Gastrocnemius medialis (tissue), 4 donors: ENCODE data around the gene TPX2.
A peak's percentile ranks its signal among the peaks of the same experiment; 100 is the strongest.

Experiments
- POLR2A ChIP-seq, 2 donors: fragments of 450-650 bp; IDR thresholded peaks; one replicate each; pipeline ENCODE4 v1.6.1; 2017; ENCODE audit warnings: antibody characterized with exemption in 2 of 2, mild to moderate bottlenecking in 2 of 2, moderate library complexity in 2 of 2
- TF ChIP-seq, protein P1 (sequence below), 5 experiments: fragments of 450-650 bp in 3 of 5; fragments of 200-600 bp in 2 of 5; sonication (generic) in 2 of 5; IDR thresholded peaks in 4 of 5; conservative IDR thresholded peaks in 1 of 5; 1 replicate in 4 of 5; 2 replicates in 1 of 5; pipeline ENCODE4 v1.5.1; 2016 to 2019; ENCODE audit warnings: antibody characterized with exemption in 5 of 5, mild to moderate bottlenecking in 3 of 5, moderate library complexity in 3 of 5

GRCh38 chr20:31846793-31847138 lies 107.7 kb downstream of the TPX2 start:
- TF ChIP-seq, protein P1, sequence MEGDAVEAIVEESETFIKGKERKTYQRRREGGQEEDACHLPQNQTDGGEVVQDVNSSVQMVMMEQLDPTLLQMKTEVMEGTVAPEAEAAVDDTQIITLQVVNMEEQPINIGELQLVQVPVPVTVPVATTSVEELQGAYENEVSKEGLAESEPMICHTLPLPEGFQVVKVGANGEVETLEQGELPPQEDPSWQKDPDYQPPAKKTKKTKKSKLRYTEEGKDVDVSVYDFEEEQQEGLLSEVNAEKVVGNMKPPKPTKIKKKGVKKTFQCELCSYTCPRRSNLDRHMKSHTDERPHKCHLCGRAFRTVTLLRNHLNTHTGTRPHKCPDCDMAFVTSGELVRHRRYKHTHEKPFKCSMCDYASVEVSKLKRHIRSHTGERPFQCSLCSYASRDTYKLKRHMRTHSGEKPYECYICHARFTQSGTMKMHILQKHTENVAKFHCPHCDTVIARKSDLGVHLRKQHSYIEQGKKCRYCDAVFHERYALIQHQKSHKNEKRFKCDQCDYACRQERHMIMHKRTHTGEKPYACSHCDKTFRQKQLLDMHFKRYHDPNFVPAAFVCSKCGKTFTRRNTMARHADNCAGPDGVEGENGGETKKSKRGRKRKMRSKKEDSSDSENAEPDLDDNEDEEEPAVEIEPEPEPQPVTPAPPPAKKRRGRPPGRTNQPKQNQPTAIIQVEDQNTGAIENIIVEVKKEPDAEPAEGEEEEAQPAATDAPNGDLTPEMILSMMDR (IDR thresholded peaks at IDR 0.05 in 4 of 5, conservative IDR thresholded peaks at IDR 0.05 in 1 of 5) = peak in 2 of 5 experiments; percentile 7 to 18
- no peak for TF ChIP-seq POLR2A (IDR thresholded peaks at IDR 0.05)
